OCI-LY1 (cell line): ENCODE results near the gene GALNT2.

Experiments used
- H2AFZ ChIP-seq: fragments of 200-600 bp; sonication (generic), shearing (Covaris generic); 2 replicates; pipeline ENCODE4 v1.6.0; 2014; ENCODE audit warnings: antibody characterized with exemption, mild to moderate bottlenecking, low read length
- H3F3A ChIP-seq: fragments of 200-600 bp; sonication (generic), shearing (Covaris generic); 2 replicates; pipeline ENCODE4 v1.6.0; 2014; ENCODE audit warnings: mild to moderate bottlenecking, antibody characterized with exemption, low read length, moderate library complexity; ENCODE audit not compliant: insufficient read depth
- H3K27ac ChIP-seq: fragments of 200-600 bp; sonication (generic); 2 replicates; pipeline ENCODE4 v1.5.1; 2014; ENCODE audit warnings: low read length, mixed run types, mild to moderate bottlenecking, low read depth; ENCODE audit not compliant: poor library complexity, severe bottlenecking
- H3K27me3 ChIP-seq: fragments of 200-600 bp; sonication (generic); 2 replicates; pipeline ENCODE4 v1.6.0; 2014; ENCODE audit warnings: antibody characterized with exemption, mild to moderate bottlenecking, low read length, moderate library complexity; ENCODE audit not compliant: insufficient read depth
- H3K36me3 ChIP-seq: fragments of 200-600 bp; sonication (generic); 2 replicates; pipeline ENCODE4 v1.6.1; 2014; ENCODE audit warnings: mild to moderate bottlenecking, antibody characterized with exemption, low read length, moderate library complexity, mixed read lengths; ENCODE audit not compliant: insufficient read depth
- H3K4me1 ChIP-seq: fragments of 200-600 bp; sonication (generic); 2 replicates; pipeline ENCODE4 v1.5.1; 2014; ENCODE audit warnings: mild to moderate bottlenecking, low read length, moderate library complexity; ENCODE audit not compliant: insufficient read depth, severe bottlenecking
- H3K4me2 ChIP-seq: fragments of 200-600 bp; sonication (generic), shearing (Covaris generic); 2 replicates; pipeline ENCODE4 v1.6.1; 2014; ENCODE audit warnings: low read length
- H3K4me3 ChIP-seq: fragments of 200-600 bp; sonication (generic); 2 replicates; pipeline ENCODE4 v1.5.1; 2014; ENCODE audit warnings: low read length, low read depth, mild to moderate bottlenecking, mixed read lengths; ENCODE audit not compliant: poor library complexity, severe bottlenecking
- H3K79me2 ChIP-seq: fragments of 200-600 bp; shearing (Covaris generic); 2 replicates; pipeline ENCODE4 v1.6.1; 2016; ENCODE audit warnings: mixed run types, low read length, mixed read lengths; ENCODE audit not compliant: insufficient read depth
- H3K9ac ChIP-seq: fragments of 200-600 bp; sonication (generic), shearing (Covaris generic); 2 replicates; pipeline ENCODE4 v1.6.1; 2014; ENCODE audit warnings: mild to moderate bottlenecking, low read length, mixed read lengths
- H3K9me2 ChIP-seq: fragments of 200-600 bp; sonication (generic), shearing (Covaris generic); 2 replicates; pipeline ENCODE4 v1.6.1; 2014; ENCODE audit warnings: low read depth, mild to moderate bottlenecking, low read length, mixed read lengths
- H3K9me3 ChIP-seq: fragments of 200-600 bp; shearing (Covaris generic); 2 replicates; pipeline ENCODE4 v1.6.1; 2014; ENCODE audit warnings: low read length, mixed read lengths
- H4K20me1 ChIP-seq: fragments of 200-600 bp; sonication (generic), shearing (Covaris generic); 2 replicates; pipeline ENCODE4 v1.6.0; 2016; ENCODE audit warnings: mild to moderate bottlenecking, low read length; ENCODE audit not compliant: insufficient read depth
- EZH2 ChIP-seq: fragments of 200-600 bp; sonication (generic), shearing (Covaris generic); IDR thresholded peaks from 2 replicates; pipeline ENCODE4 v1.8.0; 2017; ENCODE audit warnings: borderline replicate concordance, mixed run types, mild to moderate bottlenecking, antibody characterized with exemption, low read length, moderate library complexity, mixed read lengths
- TF ChIP-seq, protein P1 (sequence below): fragments of 200-600 bp; sonication (generic), shearing (Covaris generic); IDR thresholded peaks from 2 replicates; pipeline ENCODE4 v1.5.1; 2017; ENCODE audit warnings: mild to moderate bottlenecking, antibody characterized with exemption, low read length, moderate library complexity, mixed read lengths

The GALNT2 gene

DNA sequence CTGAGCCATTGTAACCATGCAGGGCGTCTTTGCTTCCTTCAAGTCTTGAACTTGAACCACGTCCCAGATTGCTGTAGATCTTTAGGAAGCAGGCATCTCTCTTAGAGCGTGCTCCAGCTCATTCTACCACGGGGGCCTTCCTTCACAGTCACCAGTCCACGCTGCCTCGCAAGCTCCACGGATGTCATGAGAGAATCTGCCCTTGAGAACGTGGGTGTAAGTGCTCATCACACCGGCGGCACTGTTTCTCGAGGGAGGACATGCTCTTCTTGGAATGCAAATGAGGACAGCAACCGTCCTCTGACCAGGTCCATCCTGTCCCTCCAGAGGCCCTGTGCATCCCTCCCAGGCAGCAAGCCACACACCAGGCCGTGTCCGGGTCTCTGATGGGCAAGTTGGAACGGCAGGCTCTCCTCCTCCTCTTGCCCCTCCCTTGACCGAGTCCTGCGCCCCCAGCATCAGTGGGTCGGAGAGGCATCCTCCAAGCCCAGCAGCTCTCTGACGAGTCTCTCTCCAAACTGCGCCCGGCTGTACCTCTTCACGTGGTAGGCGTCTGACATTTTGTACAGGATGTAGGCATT lies 256.0 kb downstream of the GALNT2 start:
- Histone ChIP-seq H3K9me2 (no peaks in the 10 kb centered on the region), H3K4me2 (no peak overlapping the region), H3K36me3 (no peaks in the 10 kb centered on the region), H3K79me2 (no peaks in the 10 kb centered on the region), H3K27ac (no peak overlapping the region), H3K4me1 (no peaks in the 10 kb centered on the region), H3K27me3 (0 out of 2 replicates have a peak, but pooled peaks cover 5% of the 10 kb centered on the region), H3K9me3 (no peaks in the 10 kb centered on the region), H2AFZ (no peak overlapping the region), H3K9ac (no peak overlapping the region), H4K20me1 (no peaks in the 10 kb centered on the region), H3K4me3 (no peak overlapping the region), H3F3A (no peaks in the 10 kb centered on the region)
- TF ChIP-seq EZH2 = no peak
- TF ChIP-seq, protein P1, sequence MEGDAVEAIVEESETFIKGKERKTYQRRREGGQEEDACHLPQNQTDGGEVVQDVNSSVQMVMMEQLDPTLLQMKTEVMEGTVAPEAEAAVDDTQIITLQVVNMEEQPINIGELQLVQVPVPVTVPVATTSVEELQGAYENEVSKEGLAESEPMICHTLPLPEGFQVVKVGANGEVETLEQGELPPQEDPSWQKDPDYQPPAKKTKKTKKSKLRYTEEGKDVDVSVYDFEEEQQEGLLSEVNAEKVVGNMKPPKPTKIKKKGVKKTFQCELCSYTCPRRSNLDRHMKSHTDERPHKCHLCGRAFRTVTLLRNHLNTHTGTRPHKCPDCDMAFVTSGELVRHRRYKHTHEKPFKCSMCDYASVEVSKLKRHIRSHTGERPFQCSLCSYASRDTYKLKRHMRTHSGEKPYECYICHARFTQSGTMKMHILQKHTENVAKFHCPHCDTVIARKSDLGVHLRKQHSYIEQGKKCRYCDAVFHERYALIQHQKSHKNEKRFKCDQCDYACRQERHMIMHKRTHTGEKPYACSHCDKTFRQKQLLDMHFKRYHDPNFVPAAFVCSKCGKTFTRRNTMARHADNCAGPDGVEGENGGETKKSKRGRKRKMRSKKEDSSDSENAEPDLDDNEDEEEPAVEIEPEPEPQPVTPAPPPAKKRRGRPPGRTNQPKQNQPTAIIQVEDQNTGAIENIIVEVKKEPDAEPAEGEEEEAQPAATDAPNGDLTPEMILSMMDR = no peak

DNA sequence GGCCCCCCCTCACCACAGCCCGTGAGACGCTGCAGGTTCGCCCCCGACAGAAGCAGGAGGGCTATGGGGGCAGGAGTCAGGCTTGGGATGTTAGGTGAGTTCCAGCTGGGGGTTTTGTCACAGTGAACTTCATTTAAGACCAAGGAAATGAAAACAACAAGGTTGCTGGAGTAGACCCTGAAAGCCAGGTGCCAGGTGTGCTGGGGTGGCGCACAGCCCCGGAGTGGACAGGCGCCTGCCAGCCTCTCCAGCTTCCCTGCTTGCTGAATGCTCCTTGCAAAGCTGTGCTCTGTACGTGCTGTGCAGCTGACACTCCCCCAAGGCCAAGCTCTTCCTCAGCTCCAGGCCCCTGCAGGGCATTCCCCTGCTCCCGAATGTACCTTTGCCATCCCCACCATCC lies 256.6 kb downstream of the GALNT2 start:
- TF ChIP-seq, protein P1 = no peak
- TF ChIP-seq EZH2 = no peak
- H3K9me3 ChIP-seq = no peaks in the 10 kb centered on the region
- H3K79me2 ChIP-seq = no peaks in the 10 kb centered on the region
- no peak overlapping the region for H3K9ac ChIP-seq
- no peaks in the 10 kb centered on the region for H4K20me1 ChIP-seq
- no peaks in the 10 kb centered on the region for H3K4me1 ChIP-seq
- H3K4me3 ChIP-seq = no peak overlapping the region
- no peak overlapping the region for H2AFZ ChIP-seq
- 0 out of 2 replicates have a peak, but pooled peaks cover 5% of the 10 kb centered on the region for H3K27me3 ChIP-seq
- no peaks in the 10 kb centered on the region for H3K36me3 ChIP-seq
- H3F3A ChIP-seq = no peaks in the 10 kb centered on the region
- no peak overlapping the region for H3K27ac ChIP-seq
- no peaks in the 10 kb centered on the region for H3K9me2 ChIP-seq
- no peak overlapping the region for H3K4me2 ChIP-seq

DNA sequence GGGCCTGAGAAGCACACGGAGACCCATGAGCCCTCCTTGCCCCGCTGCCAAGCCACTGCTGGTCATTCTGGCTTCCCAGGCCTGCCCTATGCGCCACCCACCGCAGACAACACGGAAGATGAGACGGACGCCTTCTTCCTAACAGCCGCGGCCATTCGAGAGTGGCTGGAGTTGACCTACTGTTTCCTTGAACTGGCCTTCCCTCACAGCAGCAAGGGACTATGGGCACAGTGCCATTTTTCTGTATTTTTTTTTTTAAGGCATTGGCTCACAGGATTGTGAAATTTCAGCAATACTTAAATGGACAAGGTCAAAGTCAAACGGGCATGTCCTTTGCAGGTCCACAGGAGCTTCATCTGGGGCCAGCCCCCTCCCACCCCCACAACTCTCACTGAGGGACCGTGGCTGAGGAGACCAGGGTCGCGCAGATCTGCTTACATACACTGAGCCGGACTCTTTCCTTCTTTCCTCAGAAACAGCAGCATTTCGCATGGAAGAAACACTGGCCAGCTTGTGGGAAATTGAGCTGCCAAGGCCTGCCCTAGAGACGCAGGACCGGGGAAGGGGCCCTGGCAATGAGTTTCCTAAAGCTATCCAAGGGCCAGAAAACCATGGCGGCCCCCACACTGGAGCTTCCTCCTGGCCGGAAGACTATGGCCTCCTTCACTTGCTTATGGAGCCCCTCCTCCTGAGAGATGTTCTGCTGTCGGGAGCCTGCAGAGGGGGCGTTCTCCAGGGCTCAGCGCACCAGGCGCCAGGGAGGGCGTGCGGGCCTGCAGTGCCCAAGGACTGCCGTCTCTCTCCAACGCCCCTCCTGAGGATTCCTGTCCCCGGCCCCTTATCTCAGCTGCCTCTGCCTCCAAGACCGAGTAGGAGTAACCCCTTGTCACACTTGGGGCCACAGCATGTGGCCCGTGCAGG lies 260.2 kb downstream of the GALNT2 start:
- H3K4me1 ChIP-seq = no peaks in the 10 kb centered on the region
- H3F3A ChIP-seq = no peaks in the 10 kb centered on the region
- no peaks in the 10 kb centered on the region for H4K20me1 ChIP-seq
- H2AFZ ChIP-seq = no peak overlapping the region
- H3K27me3 ChIP-seq = 0 out of 2 replicates have a peak, but pooled peaks cover 5% of the 10 kb centered on the region
- no peaks in the 10 kb centered on the region for H3K79me2 ChIP-seq
- no peak overlapping the region for H3K9ac ChIP-seq
- H3K27ac ChIP-seq = no peak overlapping the region
- TF ChIP-seq, protein P1 = no peak
- H3K4me3 ChIP-seq = no peak overlapping the region
- no peaks in the 10 kb centered on the region for H3K9me3 ChIP-seq
- H3K4me2 ChIP-seq = no peak overlapping the region
- H3K36me3 ChIP-seq = no peaks in the 10 kb centered on the region
- H3K9me2 ChIP-seq = no peaks in the 10 kb centered on the region
